HG03571 (cell line): ENCODE measurements around the gene XRRA1.
A peak's percentile ranks its signal among the peaks of the same experiment; 100 is the strongest.

Source experiments
- ATAC-seq: cut with Tn5 transposase; IDR thresholded peaks from one replicate; pipeline ENCODE4 v1.9.1; 2021; ENCODE audit not compliant: unreplicated experiment

XRRA1 gene

GRCh38 chr11:74952752-74953151 lies 3.9 kb upstream of the XRRA1 start:
- no peak for ATAC-seq

- ATAC-seq = no peak
Measured at GRCh38 chr11:74951226-74951625, 2.3 kb upstream of the XRRA1 start.

GRCh38 chr11:74950374-74950969 lies 1.6 kb upstream of the XRRA1 start:
- no peak for ATAC-seq

GRCh38 chr11:74949753-74950137 lies 854 bp upstream of the XRRA1 start:
- ATAC-seq = no peak

GRCh38 chr11:74948546-74948897 lies 369 bp downstream of the XRRA1 start:
- no peak for ATAC-seq

GRCh38 chr11:74942073-74942759 lies 6.7 kb downstream of the XRRA1 start:
- ATAC-seq = no peak

- ATAC-seq = no peak
Measured at GRCh38 chr11:74941492-74941891, 7.4 kb downstream of the XRRA1 start.

- no peak for ATAC-seq
Measured at GRCh38 chr11:74937696-74938475, 11.0 kb downstream of the XRRA1 start.

- no peak for ATAC-seq
Measured at GRCh38 chr11:74936976-74937375, 11.9 kb downstream of the XRRA1 start.

GRCh38 chr11:74936087-74936486 lies 12.8 kb downstream of the XRRA1 start:
- no peak for ATAC-seq

GRCh38 chr11:74935285-74935684 lies 13.6 kb downstream of the XRRA1 start:
- no peak for ATAC-seq

GRCh38 chr11:74933765-74934164 lies 15.1 kb downstream of the XRRA1 start:
- ATAC-seq = no peak

GRCh38 chr11:74932797-74933196 lies 16.1 kb downstream of the XRRA1 start:
- ATAC-seq = no peak

GRCh38 chr11:74932169-74932568 lies 16.7 kb downstream of the XRRA1 start:
- ATAC-seq = no peak

- peak; percentile 66 for ATAC-seq
Measured at GRCh38 chr11:74929431-74930363, 19.2 kb downstream of the XRRA1 start.

- no peak for ATAC-seq
Measured at GRCh38 chr11:74927496-74927895, 21.4 kb downstream of the XRRA1 start.

GRCh38 chr11:74926304-74927030 lies 22.4 kb downstream of the XRRA1 start:
- no peak for ATAC-seq

- no peak for ATAC-seq
Measured at GRCh38 chr11:74925281-74925680, 23.6 kb downstream of the XRRA1 start.

GRCh38 chr11:74923125-74923524 lies 25.8 kb downstream of the XRRA1 start:
- no peak for ATAC-seq

GRCh38 chr11:74909812-74910211 lies 39.1 kb downstream of the XRRA1 start:
- no peak for ATAC-seq

GRCh38 chr11:74909385-74909784 lies 39.5 kb downstream of the XRRA1 start:
- no peak for ATAC-seq
